Heart left ventricle (tissue), 16 donors: ENCODE data around the gene CACNA2D3. TPM values are rescaled to one million over a fixed set of nuclear protein-coding genes. Genes with fewer than 3 reads are reported as not detected.

Experiments
- ATAC-seq, 4 donors: fragments of 200-7000 bp; cut with Tn5 transposase; one replicate each; pipeline ENCODE4 v1.9.1; 2020 to 2022; ENCODE audit warnings: moderate library complexity in 4 of 4, mild to moderate bottlenecking in 3 of 4, moderate number of reproducible peaks in 1 of 4
- DNase-seq, 5 donors: peaks; one replicate each; pipeline ENCODE4 v3.0.0-alpha.2; 2020
- H3K27ac ChIP-seq, 12 donors: fragments of 200-600 bp; sonication (generic) in 4 of 12; one replicate each; pipeline versions ENCODE4 v1.5.0 to v1.8.0; 2016 to 2022; ENCODE audit warnings: mild to moderate bottlenecking in 2 of 12
- H3K27me3 ChIP-seq, 9 donors: fragments of 200-600 bp; sonication (generic) in 2 of 9; one replicate each; pipeline versions ENCODE4 v1.5.1 to v1.8.0; 2016 to 2022; ENCODE audit warnings: mild to moderate bottlenecking in 3 of 9
- H3K36me3 ChIP-seq, 9 donors: fragments of 200-600 bp; sonication (generic) in 2 of 9; one replicate each; pipeline versions ENCODE4 v1.5.0 to v1.8.0; 2018 to 2022; ENCODE audit warnings: mild to moderate bottlenecking in 2 of 9
- H3K4me1 ChIP-seq, 12 donors: fragments of 200-600 bp; sonication (generic) in 4 of 12; one replicate each; pipeline versions ENCODE4 v1.5.0 to v1.8.0; 2016 to 2022; ENCODE audit warnings: mild to moderate bottlenecking in 3 of 12
- H3K4me3 ChIP-seq, 12 donors: fragments of 200-600 bp; sonication (generic) in 4 of 12; one replicate each; pipeline versions ENCODE4 v1.5.0 to v1.8.0; 2017 to 2022; ENCODE audit warnings: mild to moderate bottlenecking in 9 of 12, moderate library complexity in 4 of 12
- H3K9me3 ChIP-seq, 12 donors: fragments of 200-600 bp; sonication (generic) in 4 of 12; one replicate each; pipeline versions ENCODE4 v1.5.0 to v1.8.0; 2016 to 2022; ENCODE audit warnings: mild to moderate bottlenecking in 1 of 12
- CTCF ChIP-seq, 12 donors: fragments of 200-600 bp; sonication (generic) in 4 of 12; IDR thresholded peaks; one replicate each; pipeline versions ENCODE4 v1.5.0 to v1.8.0; 2018 to 2022; ENCODE audit warnings: antibody characterized with exemption in 12 of 12, mild to moderate bottlenecking in 5 of 12
- POLR2A ChIP-seq, 2 donors: fragments of 450-650 bp; IDR thresholded peaks; one replicate each; pipeline ENCODE4 v1.6.1; 2017; ENCODE audit warnings: antibody characterized with exemption in 2 of 2, mild to moderate bottlenecking in 2 of 2, moderate library complexity in 2 of 2
- WGBS, 4 donors: extraction: QIAGEN DNeasy Blood & Tissue Kit in 2 of 4; methylation state at CpG; one replicate each; pipeline versions ENCODE4 v1.1.5 to v1.1.7; 2013 to 2018; 5-methylcytosine and 5-hydroxymethylcytosine counted together
- intact Hi-C, 10 donors: fragments of 100-400 bp; cut with DNase I; formaldehyde crosslinking; loops; one replicate each; pipeline versions ENCODE4 v1.11.1 to v1.14.2; 2022
- polyA plus RNA-seq, 2 donors: library from polyadenylated mRNA; stranded (reverse); fragments of 200-250 nt; gene quantifications; one replicate each; pipeline ENCODE4 v1.2.3, GENCODE V29; 2013
- total RNA-seq, 9 donors: library from RNA; depleted of rRNA in 2 of 9; stranded (reverse); fragments of >200 nt in 2 of 9; fragmentation: NEBNext Ultra II Directional in 3 of 9; extraction: Animal tissue kit (Norgen Biotek cat#: 25700) in 3 of 9; gene quantifications; one replicate each; pipeline versions ENCODE4 v1.1.0 to v1.2.4, GENCODE V29; 2016 to 2023
- donor health status: ischemic (EF 13 %, LVEDD 7.1; RV severe dilation, severe dysfunction).
- donor health status: healthy with polysubstance abuse.
- donor health status: DM: no; HTN: yes; CAD: no.
- donor health status: DM: no; HTN: no; CAD: no.
- donor health status: ischemic (EF 25% LVEDD 6.9; RV normal size, moderate dysfunction).
- donor health status: ischemic (EF 25% LVEDD 5.7; RV mildly dilated, moderate dysfunction).
- donor health status: healthy.
- donor health status: DM: yes; HTN: yes; CAD: no.
- donor health status: ischemic (EF 35%, LVEDD 5.7; RV mildly dilated, moderate dysfunction).
- donor health status: nonischemic (EF 11% LVEDD 7.7; RV severe dilation, severe dysfunction).
- donor health status: DM: yes; HTN: yes; CAD: no.
- donor health status: PGD.
- donor health status: ischemic (EF 29% LVEDD 5.4; RV normal size, mild dysfunction).
- donor health status: nonischemic (EF 23%, LVEDD 6.1; RV moderate dilation, normal function).

Gene CACNA2D3
- total and polyA plus RNA-seq, 11 donors: 0.17 to 25.1 (median 12.8) TPM

- Histone ChIP-seq H3K9me3 (peaks cover 0 to 14% (median 0%) of the 10 kb centered on the region in 12 donors), H3K36me3 (no peaks in the 10 kb centered on the region), H3K27me3 (no peaks in the 10 kb centered on the region), H3K4me3 (no peak overlapping the region), H3K4me1 (no peaks in the 10 kb centered on the region), H3K27ac (no peak overlapping the region)
- 82 to 89% (median 85%) methylated on average over 5 of the region's 5 CpGs for WGBS, 4 donors
- DNase-seq: no peak
- TF ChIP-seq POLR2A (IDR thresholded peaks at IDR 0.05): no peak
- TF ChIP-seq CTCF (IDR thresholded peaks at IDR 0.05): no peak
- intact Hi-C loops: no loop called here
- no peak for ATAC-seq
Measured at GRCh38 chr3:54784021-54784420, 661.7 kb downstream of the CACNA2D3 start.

- no peak for ATAC-seq
- WGBS, 4 donors: 54 to 75% (median 63%) methylated on average over 3 of the region's 3 CpGs
- Histone ChIP-seq H3K9me3 (peaks cover 0 to 14% (median 0%) of the 10 kb centered on the region in 12 donors), H3K4me3 (no peak overlapping the region), H3K27me3 (no peaks in the 10 kb centered on the region), H3K36me3 (no peaks in the 10 kb centered on the region), H3K27ac (no peak overlapping the region), H3K4me1 (no peaks in the 10 kb centered on the region)
- intact Hi-C loops: no loop called here
- TF ChIP-seq CTCF (IDR thresholded peaks at IDR 0.05) (no peak), POLR2A (IDR thresholded peaks at IDR 0.05) (no peak)
- no peak for DNase-seq
Measured at GRCh38 chr3:54785976-54786375, 663.6 kb downstream of the CACNA2D3 start.

- 78 to 97% (median 84%) methylated on average over 3 of the region's 3 CpGs for WGBS, 4 donors
- no peaks in the 10 kb centered on the region for H3K27me3 ChIP-seq
- ATAC-seq: no peak
- no peaks in the 10 kb centered on the region for H3K36me3 ChIP-seq
- intact Hi-C loops: no loop called here
- no peak overlapping the region for H3K4me3 ChIP-seq
- TF ChIP-seq POLR2A (IDR thresholded peaks at IDR 0.05): no peak
- no peak for TF ChIP-seq CTCF (IDR thresholded peaks at IDR 0.05)
- peaks cover 0 to 14% (median 0%) of the 10 kb centered on the region in 12 donors for H3K9me3 ChIP-seq
- no peak overlapping the region for H3K27ac ChIP-seq
- no peak for DNase-seq
- H3K4me1 ChIP-seq: no peaks in the 10 kb centered on the region
Measured at GRCh38 chr3:54790051-54790450, 667.7 kb downstream of the CACNA2D3 start.

- no peak overlapping the region for H3K4me3 ChIP-seq
- intact Hi-C loops: no loop called here
- no peaks in the 10 kb centered on the region for H3K36me3 ChIP-seq
- peaks cover 0 to 19% (median 0%) of the 10 kb centered on the region in 12 donors for H3K9me3 ChIP-seq
- DNase-seq (no peak), ATAC-seq (peak in 1 of 4 donors; percentile 26)
- H3K4me1 ChIP-seq: no peaks in the 10 kb centered on the region
- WGBS, 4 donors: 49 to 62% (median 56%) methylated on average over 2 of the region's 2 CpGs
- no peak for TF ChIP-seq CTCF (IDR thresholded peaks at IDR 0.05)
- TF ChIP-seq POLR2A (IDR thresholded peaks at IDR 0.05): no peak
- no peak overlapping the region for H3K27ac ChIP-seq
- no peaks in the 10 kb centered on the region for H3K27me3 ChIP-seq
Measured at GRCh38 chr3:54791501-54792156, 669.3 kb downstream of the CACNA2D3 start.
